Esophagus muscularis mucosa (tissue), 4 donors: ENCODE data around the gene GALNT18. TPM values are rescaled to one million over a fixed set of nuclear protein-coding genes. Genes with fewer than 3 reads are reported as not detected.
A peak's percentile ranks its signal among the peaks of the same experiment; 100 is the strongest.

Source experiments
- DNase-seq: peaks from one replicate; pipeline ENCODE4 v3.0.0-alpha.2; 2017; ENCODE audit errors: extremely low spot score
- H3K27ac ChIP-seq, 4 donors: fragments of 200-600 bp; sonication (generic); replicated peaks in 1 of 4; 1 replicate in 3 of 4; 2 replicates in 1 of 4; pipeline ENCODE4 v1.5.1; 2016 to 2019; ENCODE audit warnings: mild to moderate bottlenecking in 1 of 4
- H3K27me3 ChIP-seq, 4 donors: fragments of 200-600 bp; sonication (generic); one replicate each; pipeline versions ENCODE4 v1.5.1 to v1.6.0; 2016 to 2019
- H3K36me3 ChIP-seq, 4 donors: fragments of 200-600 bp; sonication (generic); one replicate each; pipeline ENCODE4 v1.5.1; 2016 to 2019
- H3K4me1 ChIP-seq, 4 donors: fragments of 200-600 bp; sonication (generic); one replicate each; pipeline ENCODE4 v1.5.1; 2016 to 2019
- H3K4me3 ChIP-seq, 4 donors: fragments of 200-600 bp; sonication (generic); 1 replicate in 2 of 4; 2 replicates in 2 of 4; pipeline ENCODE4 v1.5.1; 2016 to 2019; ENCODE audit warnings: mild to moderate bottlenecking in 4 of 4, moderate library complexity in 1 of 4
- H3K9me3 ChIP-seq, 4 donors: fragments of 200-600 bp; sonication (generic); 1 replicate in 3 of 4; 2 replicates in 1 of 4; pipeline ENCODE4 v1.5.1; 2016 to 2019
- EP300 ChIP-seq: sonication (generic); formaldehyde crosslinking; IDR thresholded peaks from one replicate; pipeline ENCODE4 v1.6.1; 2017; ENCODE audit warnings: antibody characterized with exemption
- POLR2A ChIP-seq: fragments of 450-650 bp; IDR thresholded peaks from one replicate; pipeline ENCODE4 v1.6.1; 2017; ENCODE audit warnings: antibody characterized with exemption, moderate library complexity, mild to moderate bottlenecking, low read depth
- POLR2AphosphoS5 ChIP-seq, 2 donors: sonication (generic); formaldehyde crosslinking; IDR thresholded peaks; one replicate each; pipeline ENCODE4 v1.6.1; 2017; ENCODE audit warnings: antibody characterized with exemption in 2 of 2
- WGBS: methylation state at CpG from one replicate; pipeline ENCODE4 v1.1.5; 2018; 5-methylcytosine and 5-hydroxymethylcytosine counted together
- intact Hi-C: fragments of 100-400 bp; cut with DNase I; formaldehyde crosslinking; loops from one replicate; pipeline ENCODE4 v1.15.1; 2023
- total RNA-seq, 4 donors: library from RNA; depleted of rRNA; stranded (reverse); fragments of >200 nt; gene quantifications; one replicate each; pipeline versions ENCODE4 v1.1.0 to v1.2.1, GENCODE V29; 2016
- TF ChIP-seq, protein P1 (sequence below), 3 experiments: fragments of 200-600 bp in 2 of 3; fragments of 450-650 bp in 1 of 3; sonication (generic) in 2 of 3; IDR thresholded peaks; one replicate each; pipeline ENCODE4 v1.5.1; 2017 to 2019; ENCODE audit warnings: antibody characterized with exemption in 3 of 3, mild to moderate bottlenecking in 2 of 3, moderate library complexity in 1 of 3

Gene GALNT18
- total RNA-seq, 4 donors from 2014 or later: 29.1 to 67.0 (median 49.3) TPM

GRCh38 chr11:11241284-11241683 lies 380.5 kb downstream of the GALNT18 start:
- Histone ChIP-seq H3K9me3 (no peaks in the 10 kb centered on the region), H3K36me3 (no peaks in the 10 kb centered on the region), H3K27me3 (no peaks in the 10 kb centered on the region), H3K4me1 (peaks cover 37 to 70% (median 59%) of the 10 kb centered on the region in 4 donors), H3K27ac (peak overlapping the region; percentile 82 to 88 (median 85)), H3K4me3 (no peak overlapping the region)
- intact Hi-C loops: no loop called here
- TF ChIP-seq POLR2AphosphoS5 (IDR thresholded peaks at IDR 0.05) (no peak), EP300 (no peak), POLR2A (no peak)
- TF ChIP-seq, protein P1, sequence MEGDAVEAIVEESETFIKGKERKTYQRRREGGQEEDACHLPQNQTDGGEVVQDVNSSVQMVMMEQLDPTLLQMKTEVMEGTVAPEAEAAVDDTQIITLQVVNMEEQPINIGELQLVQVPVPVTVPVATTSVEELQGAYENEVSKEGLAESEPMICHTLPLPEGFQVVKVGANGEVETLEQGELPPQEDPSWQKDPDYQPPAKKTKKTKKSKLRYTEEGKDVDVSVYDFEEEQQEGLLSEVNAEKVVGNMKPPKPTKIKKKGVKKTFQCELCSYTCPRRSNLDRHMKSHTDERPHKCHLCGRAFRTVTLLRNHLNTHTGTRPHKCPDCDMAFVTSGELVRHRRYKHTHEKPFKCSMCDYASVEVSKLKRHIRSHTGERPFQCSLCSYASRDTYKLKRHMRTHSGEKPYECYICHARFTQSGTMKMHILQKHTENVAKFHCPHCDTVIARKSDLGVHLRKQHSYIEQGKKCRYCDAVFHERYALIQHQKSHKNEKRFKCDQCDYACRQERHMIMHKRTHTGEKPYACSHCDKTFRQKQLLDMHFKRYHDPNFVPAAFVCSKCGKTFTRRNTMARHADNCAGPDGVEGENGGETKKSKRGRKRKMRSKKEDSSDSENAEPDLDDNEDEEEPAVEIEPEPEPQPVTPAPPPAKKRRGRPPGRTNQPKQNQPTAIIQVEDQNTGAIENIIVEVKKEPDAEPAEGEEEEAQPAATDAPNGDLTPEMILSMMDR (IDR thresholded peaks at IDR 0.05): no peak
- WGBS: 80% methylated on average over 2 of the region's 2 CpGs
- no peak for DNase-seq

DNA sequence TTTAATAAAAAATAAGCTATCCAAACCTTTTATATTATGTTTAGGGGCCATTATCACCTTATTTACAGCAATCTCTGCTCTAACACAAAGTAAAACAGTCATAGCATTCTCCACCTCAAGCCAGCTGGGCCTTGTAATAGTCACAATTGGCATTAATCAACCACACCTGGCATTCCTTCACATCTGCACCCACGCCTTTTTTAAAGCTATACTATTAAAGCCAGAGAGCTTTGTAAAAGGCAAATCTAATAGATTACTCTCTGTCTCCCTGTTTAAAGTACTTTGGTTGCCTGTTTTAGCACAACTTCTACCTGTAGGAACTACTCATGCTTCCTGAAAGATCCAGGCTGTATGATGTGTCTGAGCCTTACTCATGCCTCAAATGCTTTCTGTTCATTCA lies 381.8 kb downstream of the GALNT18 start:
- TF ChIP-seq POLR2A: no peak
- TF ChIP-seq, protein P1 (IDR thresholded peaks at IDR 0.05): no peak
- no peak for TF ChIP-seq EP300
- TF ChIP-seq POLR2AphosphoS5 (IDR thresholded peaks at IDR 0.05): no peak
- no peaks in the 10 kb centered on the region for H3K36me3 ChIP-seq
- H3K4me1 ChIP-seq: peaks cover 30 to 58% (median 45%) of the 10 kb centered on the region in 4 donors
- DNase-seq: no peak
- 27% methylated on average over 1 of the region's 1 CpG for WGBS
- no peaks in the 10 kb centered on the region for H3K9me3 ChIP-seq
- H3K27me3 ChIP-seq: no peaks in the 10 kb centered on the region
- H3K4me3 ChIP-seq: no peak overlapping the region
- no peak overlapping the region for H3K27ac ChIP-seq
- intact Hi-C loops: no loop called here

GRCh38 chr11:11237070-11237832 lies 384.6 kb downstream of the GALNT18 start:
- intact Hi-C loops: no loop called here

GRCh38 chr11:11236498-11237059 lies 385.2 kb downstream of the GALNT18 start:
- DNase-seq: no peak
- Histone ChIP-seq H3K36me3 (no peaks in the 10 kb centered on the region), H3K4me3 (no peak overlapping the region), H3K27me3 (no peaks in the 10 kb centered on the region), H3K27ac (no peak overlapping the region), H3K4me1 (peaks cover 4 to 24% (median 12%) of the 10 kb centered on the region in 4 donors), H3K9me3 (no peaks in the 10 kb centered on the region)
- intact Hi-C loops: no loop called here
- 75% methylated on average over 4 of the region's 4 CpGs for WGBS
- TF ChIP-seq EP300 (no peak), POLR2A (no peak), POLR2AphosphoS5 (IDR thresholded peaks at IDR 0.05) (no peak)
- TF ChIP-seq, protein P1 (IDR thresholded peaks at IDR 0.05): no peak

More at GRCh38 chr11:11237070-11237832, 384.6 kb downstream of the GALNT18 start:
- H3K36me3 ChIP-seq: no peaks in the 10 kb centered on the region
- H3K4me3 ChIP-seq: no peak overlapping the region
- no peaks in the 10 kb centered on the region for H3K9me3 ChIP-seq
- peaks cover 4 to 31% (median 19%) of the 10 kb centered on the region in 4 donors for H3K4me1 ChIP-seq
- no peak for DNase-seq
- H3K27ac ChIP-seq: no peak overlapping the region
- H3K27me3 ChIP-seq: no peaks in the 10 kb centered on the region
- TF ChIP-seq, protein P1 (IDR thresholded peaks at IDR 0.05): no peak
- no peak for TF ChIP-seq EP300
- WGBS: 83% methylated on average over 7 of the region's 7 CpGs
